H9 (cell line): ENCODE measurements around the gene BRCA1. TPM values are rescaled to one million over a fixed set of nuclear protein-coding genes. Genes with fewer than 3 reads are reported as not detected.
A peak's percentile ranks its signal among the peaks of the same experiment; 100 is the strongest.

ENCODE experiments used
- DNase-seq: peaks from one replicate; pipeline ENCODE4 v3.0.0-alpha.2; 2017
- H2AFZ ChIP-seq: one replicate; pipeline ENCODE4 v1.6.1; 2013; ENCODE audit warnings: mild to moderate bottlenecking, low read length, control low read depth, moderate library complexity
- H2AK5ac ChIP-seq: 2 replicates; pipeline ENCODE4 v1.6.1; 2013; ENCODE audit warnings: low read length, control low read depth, mixed read lengths; ENCODE audit not compliant: insufficient read length
- H2BK120ac ChIP-seq: one replicate; pipeline ENCODE4 v1.6.1; 2013; ENCODE audit warnings: low read depth, mild to moderate bottlenecking, low read length, control low read depth, inconsistent platforms; ENCODE audit not compliant: poor library complexity, severe bottlenecking
- H2BK12ac ChIP-seq: 2 replicates; pipeline ENCODE4 v1.6.1; 2013; ENCODE audit warnings: low read length, control low read depth, mixed read lengths, low read depth; ENCODE audit not compliant: insufficient read length
- H2BK15ac ChIP-seq: 2 replicates; pipeline ENCODE4 v1.6.1; 2013; ENCODE audit warnings: low read depth, low read length, control low read depth
- H2BK20ac ChIP-seq: one replicate; pipeline ENCODE4 v1.6.1; 2013; ENCODE audit warnings: low read depth, mild to moderate bottlenecking, low read length, control low read depth, inconsistent platforms; ENCODE audit not compliant: poor library complexity, severe bottlenecking
- H2BK5ac ChIP-seq: 2 replicates; pipeline ENCODE4 v1.6.1; 2013; ENCODE audit warnings: low read length, control low read depth, mixed read lengths; ENCODE audit not compliant: insufficient read length
- H3K14ac ChIP-seq: 2 replicates; pipeline ENCODE4 v1.6.1; 2013; ENCODE audit warnings: low read length, control low read depth; ENCODE audit not compliant: insufficient read depth
- H3K18ac ChIP-seq: 2 replicates; pipeline ENCODE4 v1.6.1; 2013; ENCODE audit warnings: low read depth, mild to moderate bottlenecking, mixed read lengths, low read length, control low read depth; ENCODE audit not compliant: insufficient read length
- H3K23ac ChIP-seq: 2 replicates; pipeline ENCODE4 v1.6.1; 2013; ENCODE audit warnings: low read length, control low read depth, mixed read lengths, low read depth; ENCODE audit not compliant: insufficient read length
- H3K23me2 ChIP-seq: 2 replicates; pipeline ENCODE4 v1.6.1; 2013; ENCODE audit warnings: low read depth, mild to moderate bottlenecking, mixed read lengths, low read length, control low read depth; ENCODE audit not compliant: insufficient read length, poor library complexity, severe bottlenecking
- H3K27ac ChIP-seq: 2 replicates; pipeline ENCODE4 v1.5.1; 2013; ENCODE audit warnings: low read length, control low read depth, mixed read lengths, low read depth; ENCODE audit not compliant: insufficient read length
- H3K27me3 ChIP-seq: 2 replicates; pipeline ENCODE4 v1.6.1; 2013; ENCODE audit warnings: low read length, control low read depth, inconsistent platforms; ENCODE audit not compliant: insufficient read depth
- H3K4ac ChIP-seq: 2 replicates; pipeline ENCODE4 v1.6.1; 2013; ENCODE audit warnings: low read depth, mild to moderate bottlenecking, control low read depth, inconsistent platforms, low read length, moderate library complexity
- H3K4me1 ChIP-seq: 2 replicates; pipeline ENCODE4 v1.6.1; 2013; ENCODE audit warnings: low read length, control low read depth, inconsistent platforms; ENCODE audit not compliant: insufficient read depth
- H3K4me2 ChIP-seq: 2 replicates; pipeline ENCODE4 v1.6.1; 2013; ENCODE audit warnings: low read length, control low read depth, mixed read lengths; ENCODE audit not compliant: insufficient read length, insufficient read depth
- H3K56ac ChIP-seq: 2 replicates; pipeline ENCODE4 v1.6.1; 2013; ENCODE audit warnings: low read depth, mild to moderate bottlenecking, mixed read lengths, low read length, control low read depth; ENCODE audit not compliant: insufficient read length
- H3K79me1 ChIP-seq: 2 replicates; pipeline ENCODE4 v1.6.1; 2013; ENCODE audit warnings: low read depth, mild to moderate bottlenecking, moderate library complexity, low read length, control low read depth, inconsistent platforms; ENCODE audit not compliant: insufficient read depth, poor library complexity, severe bottlenecking
- H3K79me2 ChIP-seq: 2 replicates; pipeline ENCODE4 v1.6.1; 2013; ENCODE audit warnings: low read length, control low read depth, inconsistent platforms; ENCODE audit not compliant: insufficient read depth
- H3K9ac ChIP-seq: 2 replicates; pipeline ENCODE4 v1.6.1; 2013; ENCODE audit warnings: low read length, control low read depth, mixed read lengths; ENCODE audit not compliant: insufficient read length; ENCODE audit errors: extremely low read depth
- H3K9me3 ChIP-seq: one replicate; pipeline ENCODE4 v1.6.1; 2013; ENCODE audit warnings: low read depth, low read length, inconsistent platforms; ENCODE audit not compliant: control insufficient read depth
- H3T11ph ChIP-seq: one replicate; pipeline ENCODE4 v1.6.1; 2013; ENCODE audit warnings: mild to moderate bottlenecking, low read length, control low read depth, inconsistent platforms
- H4K20me1 ChIP-seq: one replicate; pipeline ENCODE4 v1.6.1; 2013; ENCODE audit not compliant: control insufficient read depth, insufficient read length, insufficient read depth
- H4K5ac ChIP-seq: 2 replicates; pipeline ENCODE4 v1.6.1; 2013; ENCODE audit warnings: low read depth, mild to moderate bottlenecking, mixed read lengths, low read length, control low read depth; ENCODE audit not compliant: insufficient read length
- H4K8ac ChIP-seq: replicated peaks from 2 replicates; pipeline ENCODE4 v1.6.1; 2013; ENCODE audit warnings: low read length, control low read depth, mixed read lengths, low read depth; ENCODE audit not compliant: insufficient read length
- H4K91ac ChIP-seq: 2 replicates; pipeline ENCODE4 v1.6.1; 2013; ENCODE audit warnings: low read depth, mild to moderate bottlenecking, moderate library complexity, mixed read lengths, low read length, control low read depth; ENCODE audit not compliant: insufficient read length
- H3K27ac Mint-ChIP-seq, 3 experiments: 2 replicates in 2 of 3; 3 replicates in 1 of 3; pipeline ENCODE4 v1.8.0; 2020 to 2021; ENCODE audit warnings: mixed read lengths in 3 of 3, mild to moderate bottlenecking in 1 of 3, moderate library complexity in 1 of 3
- H3K27me3 Mint-ChIP-seq: 2 replicates; pipeline ENCODE4 v1.8.0; 2021; ENCODE audit warnings: low read depth, mild to moderate bottlenecking, moderate library complexity, mixed read lengths
- H3K36me3 Mint-ChIP-seq, 3 experiments: 2 replicates in 2 of 3; 3 replicates in 1 of 3; pipeline ENCODE4 v1.8.0; 2020 to 2021; ENCODE audit warnings: low read depth in 3 of 3, mixed read lengths in 3 of 3; ENCODE audit not compliant: insufficient read depth in 1 of 3
- H3K4me1 Mint-ChIP-seq, 2 experiments: 2 replicates each; pipeline ENCODE4 v1.8.0; 2020; ENCODE audit warnings: mixed read lengths in 2 of 2
- H3K4me3 Mint-ChIP-seq, 2 experiments: 2 replicates in 1 of 2; 3 replicates in 1 of 2; pipeline ENCODE4 v1.8.0; 2020 to 2021; ENCODE audit warnings: mild to moderate bottlenecking in 2 of 2, mixed read lengths in 2 of 2, moderate library complexity in 1 of 2
- H3K9me3 Mint-ChIP-seq, 2 experiments: 2 replicates in 1 of 2; 3 replicates in 1 of 2; pipeline ENCODE4 v1.8.0; 2020; ENCODE audit warnings: mild to moderate bottlenecking in 2 of 2, mixed read lengths in 2 of 2, moderate library complexity in 1 of 2
- WGBS: extraction: QIAGEN DNeasy Blood & Tissue Kit; methylation state at CpG from one replicate; pipeline ENCODE4 v1.1.7; 2013; ENCODE audit warnings: missing lambda C conversion rate, low lambda C conversion rate, mixed read lengths; ENCODE audit not compliant: insufficient read length; ENCODE audit errors: extremely low coverage; 5-methylcytosine and 5-hydroxymethylcytosine counted together
- total RNA-seq: library from RNA; stranded (reverse); gene quantifications from 2 replicates; pipeline ENCODE4 v1.2.1, GENCODE V29; 2021
- TF ChIP-seq, protein P1 (sequence below): fragments of 200-600 bp; sonication (generic); conservative IDR thresholded peaks from 3 replicates; pipeline ENCODE4 v1.8.0; 2021; ENCODE audit warnings: antibody characterized with exemption, mild to moderate bottlenecking

The BRCA1 gene
- total RNA-seq, 1 experiment from 2014 or later = 32.3 TPM

DNA sequence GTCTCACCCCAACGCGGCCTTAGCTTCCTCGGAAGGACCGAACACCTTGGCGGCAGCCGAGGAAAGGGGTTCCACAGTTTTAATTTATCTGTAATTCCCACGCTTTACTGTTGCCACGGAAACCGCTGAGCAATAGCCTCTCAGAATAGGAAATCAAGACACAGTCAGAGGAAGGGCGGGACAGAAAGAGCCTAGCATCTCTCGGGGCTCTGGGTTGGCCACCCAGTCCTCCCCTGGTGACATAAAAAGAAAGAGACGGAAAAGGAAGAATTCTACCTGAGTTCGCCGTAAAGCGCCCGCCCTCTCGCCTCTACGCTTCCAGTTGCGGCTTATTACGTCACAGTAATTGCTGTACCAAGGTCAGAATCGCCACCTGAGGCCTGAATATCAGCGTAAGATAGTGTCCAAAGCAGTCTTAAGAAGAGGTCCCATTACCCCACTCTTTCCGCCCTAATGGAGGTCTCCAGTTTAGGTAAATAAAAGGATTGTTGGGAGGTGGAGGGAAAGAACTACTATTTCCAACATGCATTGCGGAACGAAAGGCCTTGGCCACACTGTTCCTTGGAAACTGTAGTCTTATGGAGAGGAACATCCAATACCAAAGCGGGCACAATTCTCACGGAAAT, 45.1 kb upstream of the BRCA1 start:
- Histone ChIP-seq H3K23ac (no peak overlapping the region), H3K18ac (peak overlapping the region; percentile 94), H3K23me2 (peaks cover 19% of the 10 kb centered on the region), H3K27ac (peak overlapping the region; percentile 88), H3K4ac (no peak overlapping the region; the same call in 1 of the 2 replicates), H3K4me2 (peak overlapping the region; percentile 94), H3K27me3 (no peaks in the 10 kb centered on the region), H3K79me2 (no peaks in the 10 kb centered on the region), H2BK120ac (no peak overlapping the region), H4K8ac (no peak overlapping the region), H3K4me1 (no peaks in the 10 kb centered on the region), H4K20me1 (no peaks in the 10 kb centered on the region), H2AK5ac (no peak overlapping the region), H4K5ac (peak overlapping the region; percentile 74), H3K79me1 (peaks cover 5% of the 10 kb centered on the region), H2BK12ac (no peak overlapping the region), H3K9ac (peak overlapping the region; percentile 87), H2AFZ (peak overlapping the region; percentile 50), H3K14ac (peak overlapping the region; percentile 89; the same call in 1 of the 2 replicates), H2BK5ac (peak overlapping the region; percentile 51), H4K91ac (no peak overlapping the region), H3T11ph (no peak overlapping the region), H3K9me3 (no peaks in the 10 kb centered on the region), H3K56ac (no peak overlapping the region), H2BK20ac (no peak overlapping the region), H2BK15ac (no peak overlapping the region)
- Mint-ChIP-seq H3K4me3 (no peak overlapping the region), H3K4me1 (peaks cover 8 to 10% of the 10 kb centered on the region in 2 experiments), H3K36me3 (peaks cover 2 to 8% (median 6%) of the 10 kb centered on the region in 3 experiments; a peak in 4 of 7 replicates), H3K9me3 (no peaks in the 10 kb centered on the region), H3K27me3 (no peaks in the 10 kb centered on the region), H3K27ac (no peak overlapping the region)
- WGBS = no CpG with 5 or more reads among the region's 27 CpGs
- peak; percentile 97 for DNase-seq
- TF ChIP-seq, protein P1, sequence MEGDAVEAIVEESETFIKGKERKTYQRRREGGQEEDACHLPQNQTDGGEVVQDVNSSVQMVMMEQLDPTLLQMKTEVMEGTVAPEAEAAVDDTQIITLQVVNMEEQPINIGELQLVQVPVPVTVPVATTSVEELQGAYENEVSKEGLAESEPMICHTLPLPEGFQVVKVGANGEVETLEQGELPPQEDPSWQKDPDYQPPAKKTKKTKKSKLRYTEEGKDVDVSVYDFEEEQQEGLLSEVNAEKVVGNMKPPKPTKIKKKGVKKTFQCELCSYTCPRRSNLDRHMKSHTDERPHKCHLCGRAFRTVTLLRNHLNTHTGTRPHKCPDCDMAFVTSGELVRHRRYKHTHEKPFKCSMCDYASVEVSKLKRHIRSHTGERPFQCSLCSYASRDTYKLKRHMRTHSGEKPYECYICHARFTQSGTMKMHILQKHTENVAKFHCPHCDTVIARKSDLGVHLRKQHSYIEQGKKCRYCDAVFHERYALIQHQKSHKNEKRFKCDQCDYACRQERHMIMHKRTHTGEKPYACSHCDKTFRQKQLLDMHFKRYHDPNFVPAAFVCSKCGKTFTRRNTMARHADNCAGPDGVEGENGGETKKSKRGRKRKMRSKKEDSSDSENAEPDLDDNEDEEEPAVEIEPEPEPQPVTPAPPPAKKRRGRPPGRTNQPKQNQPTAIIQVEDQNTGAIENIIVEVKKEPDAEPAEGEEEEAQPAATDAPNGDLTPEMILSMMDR = no peak
